Testis (tissue), 2 donors: ENCODE measurements around the gene ORMDL2.

ENCODE experiments used
- CTCF ChIP-seq, 3 experiments: fragments of 450-650 bp in 2 of 3; fragments of 200-600 bp in 1 of 3; sonication (generic) in 1 of 3; IDR thresholded peaks; one replicate each; pipeline ENCODE4 v1.5.1; 2016 to 2019; ENCODE audit warnings: antibody characterized with exemption in 3 of 3, mild to moderate bottlenecking in 2 of 3, moderate library complexity in 1 of 3
- POLR2A ChIP-seq: fragments of 450-650 bp; IDR thresholded peaks from one replicate; pipeline ENCODE4 v1.6.1; 2017; ENCODE audit warnings: antibody characterized with exemption, mild to moderate bottlenecking, moderate library complexity

DNA sequence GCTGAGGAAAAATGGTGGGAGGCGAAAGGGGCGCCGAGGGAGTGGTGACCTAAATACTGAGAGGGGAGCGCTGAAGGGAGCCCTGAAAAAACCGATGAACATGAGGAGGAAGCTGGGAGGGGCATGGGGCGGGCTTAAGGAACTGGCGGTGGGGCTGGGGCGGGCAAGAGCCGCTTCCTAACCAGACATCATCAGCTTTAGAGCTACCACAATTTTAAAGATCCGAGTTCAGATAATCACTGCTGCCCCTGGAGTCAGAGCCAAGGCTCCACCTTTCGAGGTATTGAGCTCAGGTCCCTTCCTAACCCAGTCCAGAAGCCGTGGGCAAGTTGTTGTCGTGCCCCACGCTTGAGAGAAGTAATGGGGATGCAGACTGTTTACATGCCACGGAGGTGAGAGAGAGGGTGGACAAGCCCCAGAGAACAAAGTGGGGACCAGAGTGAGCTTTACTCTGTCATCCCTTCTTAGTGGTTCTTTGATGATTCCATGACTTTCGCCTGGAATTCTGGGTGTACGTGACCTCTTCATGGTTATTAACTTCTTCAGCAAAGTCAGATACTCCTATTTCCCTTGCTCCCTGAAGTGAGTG, 393 bp downstream of the ORMDL2 start:
- TF ChIP-seq POLR2A, result no peak
- no peak for TF ChIP-seq CTCF (IDR thresholded peaks at IDR 0.05)
